Measurements from ENCODE around the gene B4GALT1. TPM values are rescaled to one million over a fixed set of nuclear protein-coding genes. Genes with fewer than 3 reads are reported as not detected.

The B4GALT1 gene
- total RNA-seq, 1 donor from 2014 or later: 37.1 TPM

- H3K9me3 ChIP-seq (replicated peaks): no peaks in the 10 kb centered on the region
- TF ChIP-seq CTCF (IDR thresholded peaks at IDR 0.05; ENCODE audit: borderline replicate concordance): no peak
- no peak overlapping the region for H3K4me3 ChIP-seq
- H3K27me3 ChIP-seq (ENCODE audit: low read depth): no peaks in the 10 kb centered on the region
- intact Hi-C loops (cut with micrococcal nuclease): no loop called here
- peak; percentile 66 for DNase-seq
- H3K36me3 ChIP-seq: no peaks in the 10 kb centered on the region
- peak overlapping the region; percentile 81 for H3K27ac ChIP-seq (replicated peaks)
- H3K4me1 ChIP-seq: peaks cover 60% of the 10 kb centered on the region
Measured at GRCh38 chr9:33187519-33188218, 20.5 kb upstream of the B4GALT1 start.

- no peak for TF ChIP-seq CTCF (IDR thresholded peaks at IDR 0.05; ENCODE audit: borderline replicate concordance)
- H3K9me3 ChIP-seq (replicated peaks): no peaks in the 10 kb centered on the region
- H3K27me3 ChIP-seq (ENCODE audit: low read depth): no peaks in the 10 kb centered on the region
- DNase-seq: no peak
- peaks cover 59% of the 10 kb centered on the region for H3K4me1 ChIP-seq
- H3K27ac ChIP-seq (replicated peaks): peak overlapping the region; percentile 81
- no peaks in the 10 kb centered on the region for H3K36me3 ChIP-seq
- intact Hi-C loops (cut with micrococcal nuclease): no loop called here
- no peak overlapping the region for H3K4me3 ChIP-seq
Measured at GRCh38 chr9:33186457-33187168, 19.5 kb upstream of the B4GALT1 start.

GRCh38 chr9:33185858-33186257, 18.7 kb upstream of the B4GALT1 start:
- Histone ChIP-seq H3K27me3 (ENCODE audit: low read depth) (no peaks in the 10 kb centered on the region), H3K4me3 (no peak overlapping the region), H3K36me3 (no peaks in the 10 kb centered on the region), H3K4me1 (peaks cover 64% of the 10 kb centered on the region), H3K27ac (replicated peaks) (peak overlapping the region; percentile 81), H3K9me3 (replicated peaks) (no peaks in the 10 kb centered on the region)
- intact Hi-C loops (cut with micrococcal nuclease): no loop called here
- no peak for TF ChIP-seq CTCF (IDR thresholded peaks at IDR 0.05; ENCODE audit: borderline replicate concordance)
- no peak for DNase-seq

GRCh38 chr9:33185406-33185805, 18.3 kb upstream of the B4GALT1 start:
- intact Hi-C loops (cut with micrococcal nuclease): no loop called here
- Histone ChIP-seq H3K27me3 (ENCODE audit: low read depth) (no peaks in the 10 kb centered on the region), H3K27ac (replicated peaks) (peak overlapping the region; percentile 81), H3K4me3 (no peak overlapping the region), H3K9me3 (replicated peaks) (no peaks in the 10 kb centered on the region), H3K4me1 (peaks cover 69% of the 10 kb centered on the region), H3K36me3 (no peaks in the 10 kb centered on the region)
- no peak for TF ChIP-seq CTCF (IDR thresholded peaks at IDR 0.05; ENCODE audit: borderline replicate concordance)
- no peak for DNase-seq

- Histone ChIP-seq H3K27ac (replicated peaks) (peak overlapping the region; percentile 6), H3K4me3 (no peak overlapping the region), H3K27me3 (ENCODE audit: low read depth) (no peaks in the 10 kb centered on the region), H3K36me3 (no peaks in the 10 kb centered on the region), H3K4me1 (peaks cover 71% of the 10 kb centered on the region), H3K9me3 (replicated peaks) (no peaks in the 10 kb centered on the region)
- intact Hi-C loops (cut with micrococcal nuclease): no loop called here
- TF ChIP-seq CTCF (IDR thresholded peaks at IDR 0.05; ENCODE audit: borderline replicate concordance): no peak
- no peak for DNase-seq
Measured at GRCh38 chr9:33184963-33185362, 17.8 kb upstream of the B4GALT1 start.

Measured in left ventricle myocardium inferior (tissue), 1 donor.